WERI-Rb-1 (cell line): ENCODE measurements around the gene INSR.

Source experiments
- DNase-seq: peaks from one replicate; pipeline ENCODE4 v3.0.0-alpha.2; 2020
- H3K27ac ChIP-seq: fragments of 250-450 bp; sonication (Bioruptor Pico); 2 replicates; pipeline ENCODE4 v1.5.1; 2020; ENCODE audit warnings: mild to moderate bottlenecking, moderate library complexity
- H3K27me3 ChIP-seq: fragments of 250-450 bp; sonication (Bioruptor Pico); 2 replicates; pipeline ENCODE4 v1.5.1; 2021; ENCODE audit warnings: mild to moderate bottlenecking, low read depth, moderate library complexity; ENCODE audit not compliant: insufficient read depth, severe bottlenecking
- H3K36me3 ChIP-seq: fragments of 250-450 bp; sonication (Bioruptor Pico); 2 replicates; pipeline ENCODE4 v1.5.1; 2020; ENCODE audit warnings: mild to moderate bottlenecking, moderate library complexity
- H3K4me3 ChIP-seq: 2 replicates; pipeline ENCODE4 v1.5.1; 2011; ENCODE audit warnings: low read depth, mild to moderate bottlenecking, control low read depth, low read length
- H3K9me3 ChIP-seq: fragments of 250-450 bp; sonication (Bioruptor Pico); 2 replicates; pipeline ENCODE4 v1.5.1; 2021; ENCODE audit warnings: mild to moderate bottlenecking, moderate library complexity; ENCODE audit not compliant: severe bottlenecking
- CTCF ChIP-seq: IDR thresholded peaks from 2 replicates; pipeline ENCODE4 v1.5.1; 2011; ENCODE audit warnings: low read depth, mild to moderate bottlenecking, control low read depth, inconsistent platforms, low read length

INSR gene

DNA sequence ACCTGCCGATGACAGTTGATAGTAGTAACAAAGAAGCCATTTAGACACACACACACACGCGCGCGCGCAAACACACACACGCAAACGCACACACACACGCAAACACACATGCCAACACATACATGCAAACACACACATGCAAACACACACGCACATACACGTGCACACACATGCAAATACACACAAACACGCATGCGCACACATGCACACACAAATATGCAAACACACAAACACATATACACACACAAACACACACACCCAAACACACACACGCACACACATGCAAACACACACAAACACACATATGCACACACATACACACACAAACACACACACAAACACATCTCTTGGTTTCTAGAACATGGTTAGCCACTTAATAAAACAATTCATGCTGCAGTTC is 174.6 kb downstream of the INSR start:
- peaks cover 6% of the 10 kb centered on the region for H3K36me3 ChIP-seq
- no peak overlapping the region for H3K4me3 ChIP-seq
- no peaks in the 10 kb centered on the region for H3K27me3 ChIP-seq
- no peak for DNase-seq
- no peaks in the 10 kb centered on the region for H3K9me3 ChIP-seq
- no peak for TF ChIP-seq CTCF
- no peak overlapping the region for H3K27ac ChIP-seq

DNA sequence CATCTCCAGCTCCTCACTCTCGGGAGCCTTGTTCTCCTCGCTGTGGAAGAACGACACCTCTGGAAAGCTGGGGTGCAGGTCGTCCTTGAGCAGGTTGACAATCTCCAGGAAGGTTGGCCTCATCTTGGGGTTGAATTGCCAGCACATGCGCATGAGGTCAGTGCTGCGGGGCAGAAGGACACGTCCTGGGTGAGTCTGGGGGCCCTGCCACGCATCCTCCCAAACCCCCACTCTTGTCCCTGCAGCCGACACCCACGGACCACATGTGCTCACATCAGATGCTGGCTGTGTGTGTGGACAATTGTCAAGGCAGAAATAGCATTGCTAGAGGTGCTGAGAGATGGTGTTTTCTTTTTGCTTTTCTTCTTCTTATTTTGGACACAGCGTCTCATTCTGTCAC is 177.0 kb downstream of the INSR start:
- peaks cover 6% of the 10 kb centered on the region for H3K36me3 ChIP-seq
- no peak overlapping the region for H3K4me3 ChIP-seq
- no peak overlapping the region for H3K27ac ChIP-seq
- no peaks in the 10 kb centered on the region for H3K27me3 ChIP-seq
- no peaks in the 10 kb centered on the region for H3K9me3 ChIP-seq
- no peak for TF ChIP-seq CTCF
- DNase-seq: no peak

DNA sequence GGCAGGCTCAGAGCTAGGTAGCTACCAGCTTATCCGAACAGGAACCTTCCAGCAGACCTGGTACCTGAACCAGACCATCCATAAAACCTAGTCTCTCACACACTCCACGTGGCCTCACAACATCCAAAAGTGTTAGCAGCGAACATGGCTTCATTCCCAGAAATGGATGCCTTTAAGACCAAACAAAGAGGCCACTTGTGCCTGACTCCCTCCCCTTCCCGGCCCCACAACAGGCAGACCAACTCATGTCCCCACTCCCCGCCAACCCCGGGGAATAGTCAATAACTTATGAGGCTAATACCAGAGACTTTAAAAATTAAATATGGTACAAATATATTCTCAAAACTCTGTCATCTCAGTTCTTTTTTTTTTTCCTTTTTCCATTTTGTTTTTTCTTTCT is 178.5 kb downstream of the INSR start:
- no peak overlapping the region for H3K27ac ChIP-seq
- no peak for DNase-seq

GRCh38 chr19:7113233-7113632 is 181.0 kb downstream of the INSR start:
- no peak for TF ChIP-seq CTCF
- DNase-seq: no peak
- no peaks in the 10 kb centered on the region for H3K9me3 ChIP-seq
- H3K4me3 ChIP-seq: no peak overlapping the region
- no peaks in the 10 kb centered on the region for H3K27me3 ChIP-seq
- H3K36me3 ChIP-seq: no peaks in the 10 kb centered on the region
- no peak overlapping the region for H3K27ac ChIP-seq

More for the DNA sequence above, 178.5 kb downstream of the INSR start:
- TF ChIP-seq CTCF: no peak
- no peaks in the 10 kb centered on the region for H3K27me3 ChIP-seq
- no peaks in the 10 kb centered on the region for H3K9me3 ChIP-seq
- peaks cover 6% of the 10 kb centered on the region; the same call in 1 of the 2 replicates for H3K36me3 ChIP-seq
- no peak overlapping the region for H3K4me3 ChIP-seq

- no peaks in the 10 kb centered on the region for H3K27me3 ChIP-seq
- no peaks in the 10 kb centered on the region for H3K36me3 ChIP-seq
- no peaks in the 10 kb centered on the region for H3K9me3 ChIP-seq
- H3K4me3 ChIP-seq: no peak overlapping the region
- no peak overlapping the region for H3K27ac ChIP-seq
- DNase-seq: no peak
- TF ChIP-seq CTCF: no peak
Observed at GRCh38 chr19:7112675-7113074, 181.5 kb downstream of the INSR start.

GRCh38 chr19:7109678-7110289 is 184.4 kb downstream of the INSR start:
- no peaks in the 10 kb centered on the region for H3K9me3 ChIP-seq
- DNase-seq: no peak
- H3K27me3 ChIP-seq: peaks cover 2% of the 10 kb centered on the region
- no peak for TF ChIP-seq CTCF
- H3K36me3 ChIP-seq: no peaks in the 10 kb centered on the region
- no peak overlapping the region for H3K4me3 ChIP-seq
- no peak overlapping the region for H3K27ac ChIP-seq
